HG03575 (cell line): Measurements from ENCODE around the gene SLC35E2B.
"Not testable (repeated sequence)": the region's sequence is repeated elsewhere in the genome, so short reads cannot be mapped to it uniquely, and the experiment has no call there.

Experiments used
- ATAC-seq: cut with Tn5 transposase; IDR thresholded peaks from one replicate; pipeline ENCODE4 v1.9.1; 2021; ENCODE audit not compliant: unreplicated experiment, insufficient number of reproducible peaks, low FRiP score; ENCODE audit errors: extremely low read depth

SLC35E2B gene

DNA sequence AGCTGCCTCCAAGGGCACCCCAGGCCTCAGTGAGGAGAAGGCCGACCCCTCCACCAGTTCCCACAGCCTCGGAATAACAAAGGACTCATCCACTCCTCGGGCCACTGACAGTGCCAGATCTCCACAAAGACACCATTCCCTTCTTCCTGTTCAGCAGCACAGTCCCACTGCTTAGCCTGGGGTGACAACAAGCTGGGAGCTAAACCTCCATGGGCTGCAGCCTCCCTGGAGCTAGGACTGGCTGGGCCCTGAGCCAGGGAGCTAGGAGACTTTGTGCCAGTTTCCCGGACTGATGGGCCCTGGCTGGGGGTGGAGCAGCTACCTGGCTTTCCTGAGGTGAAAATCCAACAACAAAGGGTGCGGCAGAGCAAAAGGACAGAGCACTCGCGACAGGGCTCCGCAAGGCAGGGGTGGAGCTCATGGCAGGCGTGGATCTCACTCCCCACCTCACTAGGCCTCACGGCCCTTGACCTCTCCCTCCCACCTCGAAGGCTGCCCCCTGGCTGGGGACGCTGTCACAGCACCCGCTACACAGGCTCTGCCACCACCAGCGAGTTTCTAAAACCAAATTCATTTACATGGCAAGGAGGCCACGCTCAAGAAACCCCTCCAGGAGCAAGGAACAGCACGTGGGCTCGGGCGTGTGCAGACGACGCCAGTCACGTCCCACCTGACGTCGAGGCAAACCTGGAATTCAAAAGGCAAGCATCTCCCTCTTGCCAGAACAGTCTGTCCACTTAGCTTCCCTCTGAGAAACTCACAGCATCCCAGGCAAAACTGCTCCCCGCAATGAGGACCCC lies 13.8 kb downstream of the SLC35E2B start:
- no peak for ATAC-seq

DNA sequence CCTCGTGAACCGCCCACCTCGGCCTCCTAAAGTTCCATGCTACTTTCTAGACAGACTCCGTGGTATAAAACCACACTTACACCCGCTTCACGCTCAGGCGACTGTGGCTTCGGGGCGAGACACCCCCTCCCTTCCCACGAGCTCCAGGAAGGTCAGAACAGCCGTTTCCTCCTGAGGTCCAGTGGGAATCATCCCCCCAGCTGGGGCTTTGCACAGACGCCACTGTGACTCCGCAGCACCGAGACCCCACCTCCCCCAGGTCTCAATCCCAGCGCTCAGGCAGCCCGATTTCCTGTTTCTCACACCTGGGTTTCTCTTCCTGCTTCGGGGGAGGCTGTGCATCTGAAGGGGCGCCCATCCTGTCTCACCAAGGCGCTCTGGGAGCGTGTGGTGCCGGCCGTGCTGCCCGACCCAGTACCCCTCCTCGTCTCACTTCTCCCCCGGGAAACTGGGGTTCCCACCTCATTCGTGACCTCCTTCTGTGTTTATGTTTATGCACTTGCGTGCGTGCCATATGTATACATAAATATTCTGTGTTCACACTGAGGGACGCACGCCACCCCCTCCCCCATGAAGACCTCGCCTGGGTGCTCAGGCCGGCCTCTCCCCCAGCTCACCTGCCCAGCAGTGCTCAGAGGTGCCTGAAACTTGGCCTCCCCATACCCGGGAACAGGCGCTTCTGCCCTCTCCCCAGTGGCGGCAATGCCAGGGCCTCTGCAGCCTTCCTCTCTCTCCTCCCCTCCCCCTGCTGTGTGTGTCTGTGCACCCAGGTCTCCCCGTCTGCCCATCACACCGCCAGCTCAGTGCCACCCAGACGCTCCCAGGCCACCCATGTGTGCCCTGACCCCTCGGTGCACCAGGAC lies 14.6 kb downstream of the SLC35E2B start:
- ATAC-seq, result no peak

DNA sequence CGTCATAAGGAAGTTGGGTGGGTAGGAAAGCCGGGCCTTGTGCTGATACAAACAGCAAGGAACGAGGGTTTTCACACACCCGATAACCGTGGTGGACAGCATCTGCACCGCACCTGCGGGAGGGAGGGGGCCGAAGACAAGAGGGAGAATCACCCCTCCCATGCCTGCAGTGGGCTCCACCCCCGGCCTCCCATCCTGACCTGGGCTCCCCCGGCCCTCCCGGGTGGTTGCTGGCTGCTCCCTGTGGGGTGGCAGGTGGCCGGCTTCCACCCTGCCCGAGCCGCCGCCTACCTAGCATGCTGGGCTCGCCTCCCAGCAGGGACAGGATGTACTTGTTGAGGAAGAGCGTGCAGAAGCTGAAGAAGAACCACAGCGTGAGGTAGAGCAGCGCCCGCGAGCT lies 16.5 kb downstream of the SLC35E2B start:
- ATAC-seq, result not testable (repeated sequence)

DNA sequence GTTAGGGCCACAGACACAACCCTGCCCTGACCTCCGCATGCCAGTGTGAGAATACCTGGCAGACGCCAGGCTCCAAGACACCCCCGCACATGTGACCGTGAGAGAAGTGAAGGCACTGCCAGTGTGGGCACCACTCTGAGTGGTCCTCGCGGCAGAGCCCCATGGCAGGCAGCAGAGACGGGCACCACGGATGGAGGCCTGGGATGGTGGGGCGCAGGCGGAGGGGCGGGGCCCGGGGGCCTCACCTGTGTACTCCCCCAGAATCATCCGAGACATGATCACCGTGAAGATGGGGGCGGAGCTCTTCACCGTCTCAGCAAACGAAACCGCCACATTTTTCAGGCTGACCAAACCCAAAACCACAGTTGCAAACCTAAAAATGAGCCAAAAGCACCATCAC lies 17.4 kb downstream of the SLC35E2B start:
- not testable (repeated sequence) for ATAC-seq

DNA sequence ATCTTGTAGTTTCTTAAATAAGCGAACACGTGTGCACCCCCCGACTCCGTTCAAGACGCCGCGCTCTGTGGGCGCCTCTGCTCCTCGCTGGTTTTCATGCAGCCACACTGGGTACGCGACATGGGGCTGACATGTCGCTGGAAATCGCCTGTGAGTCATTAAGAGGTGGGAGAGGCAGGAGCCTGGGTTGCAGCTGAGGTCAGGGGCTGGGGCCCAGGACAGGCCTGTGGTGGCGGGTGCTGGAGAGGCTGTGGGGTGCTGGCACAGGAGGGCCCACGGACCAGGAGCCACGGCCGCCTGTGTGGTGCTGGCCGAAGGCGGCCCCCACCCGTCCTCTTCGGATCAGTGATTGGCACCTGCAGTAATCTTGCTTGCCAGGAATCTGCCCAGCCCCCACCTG lies 17.8 kb downstream of the SLC35E2B start:
- not testable (repeated sequence) for ATAC-seq

DNA sequence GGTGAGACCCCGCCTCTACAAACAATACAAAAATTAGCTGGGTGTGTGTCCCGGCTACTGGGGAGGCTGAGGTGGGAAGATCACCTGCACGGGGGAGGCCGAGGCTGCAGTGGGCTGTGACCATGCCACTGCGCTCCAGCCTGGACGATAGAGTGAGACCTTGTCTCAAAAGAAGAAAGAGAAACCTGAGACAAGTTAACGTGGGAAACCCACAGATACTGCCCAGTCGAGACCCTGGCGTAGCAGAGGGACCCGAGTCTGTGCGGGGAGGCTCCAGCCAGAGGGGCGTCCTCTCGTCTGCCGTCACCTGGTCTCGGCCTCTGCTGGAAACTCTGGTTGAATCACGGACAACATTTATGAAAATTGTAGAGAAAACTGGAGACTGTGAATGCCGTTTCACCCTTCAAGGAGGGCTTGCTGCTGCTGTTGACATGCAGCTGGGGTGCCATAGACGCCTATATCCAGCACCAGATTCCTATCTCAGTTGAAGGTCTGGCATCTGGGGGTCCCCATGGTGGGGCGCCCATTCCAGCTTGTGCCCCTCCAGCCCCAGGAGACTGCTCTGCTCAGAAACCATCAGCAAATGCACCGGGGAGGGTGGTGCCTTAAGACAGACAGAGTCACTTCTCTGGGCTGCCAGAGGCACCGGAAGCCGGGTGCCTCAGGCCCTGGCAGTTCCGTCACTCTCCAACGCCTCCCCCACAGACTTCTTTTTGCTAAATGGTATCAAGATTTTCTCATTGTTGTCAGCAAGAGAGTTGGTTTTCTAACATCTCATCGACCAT lies 20.2 kb downstream of the SLC35E2B start:
- no peak for ATAC-seq

DNA sequence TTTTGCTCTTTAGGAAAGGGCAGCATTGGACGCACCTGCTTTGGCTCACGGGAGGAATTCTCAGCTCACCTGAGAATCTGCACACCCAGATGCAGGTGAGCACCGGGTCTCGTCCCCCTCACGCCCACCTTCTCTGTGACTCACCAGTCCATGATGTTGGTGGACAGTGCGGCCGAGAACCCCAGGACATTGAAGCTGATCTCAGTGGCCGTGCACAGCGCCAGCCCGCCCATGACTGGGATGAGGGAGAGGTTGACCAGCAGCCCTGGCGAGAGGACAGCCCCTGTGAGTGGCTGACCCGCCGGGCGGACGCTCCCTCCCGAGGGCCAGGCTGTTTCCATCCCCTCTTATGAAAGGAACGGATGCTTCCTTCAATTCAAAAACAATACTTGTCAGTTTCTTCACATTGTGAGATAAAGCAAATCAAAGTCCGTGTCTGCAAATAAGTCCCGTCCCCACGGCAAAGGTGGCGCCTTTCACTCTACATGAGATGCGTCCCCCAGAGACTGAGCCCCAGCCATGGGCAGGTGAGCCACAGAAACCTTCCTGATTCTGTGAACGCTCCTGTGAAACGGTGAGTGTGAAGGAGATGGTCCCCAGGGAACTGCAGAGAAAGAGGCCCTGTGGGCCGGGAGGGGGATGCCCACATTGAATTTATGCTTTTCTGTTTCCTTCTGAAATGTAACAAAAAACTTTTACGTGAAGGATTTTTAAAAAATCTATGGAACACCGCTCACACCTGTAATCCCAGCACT lies 21.1 kb downstream of the SLC35E2B start:
- no peak for ATAC-seq

DNA sequence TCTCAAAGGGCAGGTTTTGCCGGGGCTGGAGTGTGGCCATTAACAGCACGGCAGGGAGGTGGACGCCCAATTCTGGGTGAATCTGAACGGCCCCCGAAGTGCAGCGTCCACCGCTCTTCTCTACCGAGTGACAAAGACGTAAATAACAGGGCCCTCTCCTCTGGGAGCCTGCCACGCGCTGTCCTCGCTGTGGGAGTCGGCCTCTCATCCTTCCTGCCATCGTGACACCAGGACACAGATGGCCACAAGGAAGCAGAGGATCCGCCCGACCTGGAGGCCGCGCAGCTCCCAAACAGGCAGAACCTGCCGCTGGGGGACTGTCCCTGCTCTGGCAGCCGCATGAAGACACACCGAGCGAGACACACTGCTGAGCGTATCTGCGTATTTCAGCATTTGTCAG lies 21.7 kb downstream of the SLC35E2B start:
- ATAC-seq, result no peak

DNA sequence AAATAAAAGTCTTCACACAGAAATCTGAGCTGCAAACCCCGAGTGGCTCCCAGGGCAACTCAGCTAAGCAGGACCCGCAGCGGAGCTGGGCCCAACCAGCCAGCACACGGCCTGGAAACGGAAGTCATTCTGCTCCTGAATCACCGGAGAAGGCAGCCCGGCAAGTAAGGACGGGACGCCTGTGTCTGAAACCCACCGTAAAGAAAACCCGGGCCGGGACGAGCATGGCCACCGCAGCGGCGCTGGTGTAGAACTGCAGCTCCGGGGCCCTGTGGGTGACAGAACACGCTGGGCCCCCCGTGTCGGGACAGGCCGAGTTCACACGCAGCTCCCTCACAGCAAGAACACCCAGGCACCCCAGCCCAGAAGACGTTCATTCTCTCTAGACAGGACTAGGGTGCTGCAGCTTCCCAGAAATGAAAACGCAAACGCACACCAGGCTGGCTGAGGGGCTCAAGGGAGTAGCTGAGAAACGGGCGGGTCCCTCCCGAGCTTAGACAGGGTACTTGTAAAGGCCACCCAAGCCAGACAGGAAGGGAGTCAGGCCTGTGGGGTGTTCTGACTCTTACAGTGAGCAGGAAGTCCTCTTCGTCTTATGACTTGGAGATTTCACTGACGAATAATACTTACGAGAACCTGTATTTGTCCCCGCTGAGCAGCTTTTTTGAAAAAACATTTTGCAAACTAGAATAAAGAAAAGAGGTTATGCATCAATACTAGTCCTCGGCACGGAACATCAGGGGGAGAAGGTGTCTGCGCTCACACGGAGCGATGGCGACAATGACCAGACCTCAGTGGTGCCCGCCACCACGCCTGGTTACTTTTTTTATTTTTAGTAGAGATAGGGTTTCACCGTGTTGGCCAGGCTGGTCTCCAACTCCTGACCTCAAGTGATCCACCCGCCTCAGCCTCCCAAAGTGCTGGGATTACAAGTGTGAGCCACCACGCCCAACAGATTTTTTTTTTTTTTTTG lies 22.8 kb downstream of the SLC35E2B start:
- no peak for ATAC-seq

DNA sequence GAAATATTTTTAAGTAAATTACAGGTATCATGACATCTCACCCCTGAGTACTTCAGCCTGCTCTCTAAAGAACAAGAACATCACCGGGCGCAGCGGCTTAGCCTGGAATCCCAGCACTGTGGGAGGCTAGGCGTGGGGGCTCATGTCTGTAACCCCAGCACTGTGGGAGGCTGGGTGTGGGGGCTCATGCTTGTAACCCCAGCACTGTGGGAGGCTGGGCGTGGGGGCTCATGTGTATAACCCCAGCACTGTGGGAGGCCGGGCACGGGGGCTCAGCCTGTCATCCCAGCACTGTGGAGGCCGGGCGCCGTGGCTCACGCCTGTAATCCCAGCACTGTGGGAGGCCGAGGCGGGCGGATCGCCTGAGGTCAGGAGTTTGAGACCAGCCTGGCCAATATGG lies 26.1 kb downstream of the SLC35E2B start:
- no peak for ATAC-seq

DNA sequence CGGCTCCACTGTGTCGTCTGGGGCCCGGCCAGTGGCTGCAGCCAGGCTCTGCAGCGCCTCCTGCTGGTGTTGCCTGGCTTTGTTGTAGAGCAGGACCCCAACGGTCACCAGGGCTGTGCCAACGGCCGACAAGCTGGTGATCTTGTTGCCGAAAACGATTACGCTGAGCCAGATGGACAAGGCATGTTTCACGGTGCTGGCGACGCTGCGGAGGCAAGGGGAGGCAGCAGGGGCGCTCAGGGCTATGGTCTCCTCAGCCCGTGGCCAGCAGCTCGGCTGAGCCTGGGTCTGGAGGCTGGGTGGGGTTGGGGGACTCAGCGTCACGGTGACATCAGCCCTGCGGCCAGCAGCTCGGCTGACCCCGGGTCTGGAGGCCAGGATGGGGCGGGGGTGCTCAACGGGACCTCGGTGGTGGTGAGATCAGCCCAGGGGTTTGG lies 26.8 kb downstream of the SLC35E2B start:
- ATAC-seq, result no peak

DNA sequence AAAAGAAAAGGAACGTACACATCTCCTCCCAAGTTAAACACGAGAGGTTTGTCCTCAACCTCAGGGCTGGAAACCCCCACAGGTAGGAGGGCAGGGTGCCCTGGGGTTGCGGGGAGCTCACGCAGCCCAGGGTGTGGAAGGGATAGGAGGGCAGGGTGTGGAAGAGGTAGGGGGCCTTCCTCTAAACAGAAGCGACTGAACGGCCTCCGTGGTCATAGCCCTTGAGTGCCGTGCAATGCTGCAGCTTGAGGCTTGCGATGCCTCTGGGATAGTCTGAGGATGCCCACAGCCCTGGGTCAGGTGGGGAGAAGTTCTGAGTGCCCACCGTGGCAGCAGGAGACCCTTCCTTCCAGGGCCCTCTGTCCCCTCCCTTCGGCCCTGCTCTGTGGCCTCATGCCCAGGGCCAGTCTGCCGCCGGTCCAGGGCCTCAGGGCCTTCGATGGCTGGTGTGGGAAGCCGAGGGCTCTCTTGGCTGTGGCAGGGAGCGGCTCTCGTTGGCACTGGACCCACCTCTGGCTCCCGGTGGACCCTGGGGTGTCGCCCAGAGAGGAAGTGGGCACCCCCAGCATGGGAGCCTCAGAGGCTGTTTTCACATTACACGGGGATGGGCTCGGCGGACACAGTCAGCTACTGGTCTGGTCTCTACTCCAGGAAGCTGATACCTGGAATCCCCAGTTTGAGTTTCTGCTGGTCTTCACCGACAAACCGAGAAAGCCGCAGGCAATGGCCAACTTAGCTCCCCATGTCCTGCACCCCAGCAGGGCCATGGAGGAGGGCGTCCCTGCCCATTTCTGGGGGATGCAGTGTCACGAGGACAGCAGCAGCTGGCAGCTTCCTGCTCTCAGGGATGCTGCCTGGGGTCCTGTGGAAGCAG lies 27.4 kb downstream of the SLC35E2B start:
- ATAC-seq, result no peak

DNA sequence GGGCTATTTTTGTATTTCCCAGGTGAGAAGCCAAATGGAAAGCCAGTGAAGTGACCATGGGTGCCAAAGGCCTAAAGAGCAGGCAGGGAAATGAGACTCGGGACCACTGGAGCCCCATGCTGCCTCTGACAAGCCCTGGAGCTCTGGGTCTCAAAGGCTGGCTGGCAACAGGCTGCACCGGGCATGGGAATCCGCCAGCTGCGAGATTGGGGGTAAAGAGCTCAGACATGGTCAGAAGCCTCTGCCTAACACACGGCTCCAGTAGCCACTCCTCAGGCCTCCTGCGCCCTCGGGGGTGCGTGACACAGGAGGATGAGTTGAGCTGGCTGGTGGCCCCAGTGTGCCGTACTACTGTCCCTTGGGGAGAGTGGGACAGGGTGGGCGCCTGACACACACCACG lies 28.3 kb downstream of the SLC35E2B start:
- ATAC-seq, result not testable (repeated sequence)

DNA sequence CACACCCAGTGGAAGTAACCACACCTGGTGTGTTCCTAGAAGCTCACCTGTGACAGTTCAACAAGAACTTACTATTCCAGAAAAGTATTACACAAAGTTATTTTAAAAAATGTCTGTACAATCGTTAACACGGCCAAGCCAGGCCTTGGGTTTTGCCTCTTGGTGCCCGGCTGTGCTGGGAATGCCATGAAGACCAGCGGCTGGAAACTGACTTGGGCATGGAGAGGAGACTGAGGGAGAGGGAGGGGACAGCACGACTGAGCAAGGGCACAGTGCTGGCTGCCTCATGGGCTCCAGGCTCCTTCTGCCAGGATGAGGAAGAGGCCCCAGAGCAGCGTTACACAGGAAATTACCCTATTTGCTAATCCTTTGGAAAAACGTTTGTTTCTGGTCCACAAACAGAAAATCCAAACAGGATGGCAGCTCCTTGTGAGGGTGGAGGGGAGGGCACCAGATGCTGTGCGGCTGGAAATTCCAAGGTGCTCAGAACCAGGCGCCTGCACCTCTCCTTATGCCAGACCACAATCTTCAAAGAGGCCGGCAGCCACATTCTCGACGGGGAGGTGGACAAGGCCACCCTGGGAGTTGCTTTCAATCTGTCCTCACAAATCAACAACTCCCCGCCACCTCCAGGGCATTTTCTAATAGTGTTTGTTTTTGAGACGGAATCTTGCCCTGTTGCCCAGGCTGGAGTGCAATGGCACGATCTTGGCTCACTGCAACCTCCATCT lies 29.6 kb downstream of the SLC35E2B start:
- not testable (repeated sequence) for ATAC-seq

DNA sequence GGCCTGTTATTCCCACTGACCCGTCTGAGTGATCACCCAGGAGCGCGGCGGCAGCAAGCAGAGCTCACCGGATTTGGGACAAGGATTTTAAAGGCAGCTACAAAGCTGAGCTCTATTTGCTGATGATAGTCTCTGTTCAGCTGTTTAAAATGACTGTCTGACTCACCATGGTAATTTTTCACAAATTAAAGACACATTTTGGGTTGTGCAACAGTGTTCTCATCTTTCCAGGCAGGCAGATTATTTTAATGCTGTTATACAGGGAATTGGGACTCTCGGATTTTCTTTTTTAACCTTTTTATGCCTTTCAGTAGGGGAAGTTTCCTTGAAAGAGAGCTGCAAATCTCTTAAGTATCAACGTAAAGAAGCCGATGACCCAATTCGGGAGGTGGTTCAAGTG lies 30.2 kb downstream of the SLC35E2B start:
- ATAC-seq, result not testable (repeated sequence)
